ENCODE data around the gene CRISPLD2.

The CRISPLD2 gene

GRCh38 chr16:84911486-84912216 lies 91.9 kb downstream of the CRISPLD2 start:
- DNase-seq (ENCODE audit: low read depth in 2 of 2): no peak

- no peak for DNase-seq (ENCODE audit: low read depth in 2 of 2)
Measured at GRCh38 chr16:84913315-84913714, 93.5 kb downstream of the CRISPLD2 start.

DNA sequence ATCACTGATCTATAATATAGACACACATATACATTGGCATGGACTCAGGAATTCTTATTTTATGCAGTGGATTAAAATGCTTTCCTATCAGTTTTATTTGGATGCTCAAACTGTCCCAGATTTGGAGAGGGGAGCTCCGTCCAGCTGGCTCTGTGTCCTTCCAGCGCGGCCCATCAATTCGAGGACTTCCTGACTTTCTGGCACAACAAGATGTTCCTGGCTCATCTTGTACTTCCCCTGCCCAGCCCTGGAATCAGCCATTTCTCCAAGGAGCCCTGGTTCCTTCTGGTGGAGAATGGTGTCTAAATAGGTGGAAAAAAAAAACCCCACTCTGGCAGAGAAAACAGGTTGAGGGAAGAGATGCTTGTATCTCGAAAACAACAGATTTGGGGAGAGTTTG lies 94.5 kb downstream of the CRISPLD2 start:
- DNase-seq (ENCODE audit: low read depth in 2 of 2): no peak

DNA sequence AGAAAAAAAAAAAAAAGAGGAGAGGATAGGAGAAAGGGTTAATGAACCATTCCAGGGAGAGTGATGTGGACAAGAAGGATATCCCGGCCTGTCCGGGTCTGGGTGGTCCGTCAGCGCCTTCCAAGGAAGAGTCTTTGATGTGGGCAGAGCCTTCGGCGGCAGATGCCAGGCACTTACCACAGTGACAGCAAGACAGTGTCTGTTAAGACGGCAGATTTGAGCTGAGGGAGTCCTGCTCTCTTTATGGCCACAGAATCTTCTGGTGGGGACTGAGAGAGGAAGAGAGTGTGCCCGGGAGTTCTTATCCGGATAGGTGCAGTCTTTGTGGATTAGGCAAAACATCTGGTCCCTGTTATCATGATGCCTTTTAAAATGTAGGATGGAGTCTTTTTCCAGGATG lies 96.4 kb downstream of the CRISPLD2 start:
- no peak for DNase-seq (ENCODE audit: low read depth in 2 of 2)

- no peak for DNase-seq (ENCODE audit: low read depth in 2 of 2)
Measured at GRCh38 chr16:84916850-84917249, 97.1 kb downstream of the CRISPLD2 start.

- DNase-seq (ENCODE audit: low read depth in 2 of 2): no peak
Measured at GRCh38 chr16:84917492-84917891, 97.7 kb downstream of the CRISPLD2 start.

GRCh38 chr16:84918006-84918909 lies 98.5 kb downstream of the CRISPLD2 start:
- DNase-seq (ENCODE audit: low read depth in 2 of 2): no peak

- no peak for DNase-seq (ENCODE audit: low read depth in 2 of 2)
Measured at GRCh38 chr16:84919269-84919668, 99.5 kb downstream of the CRISPLD2 start.

GRCh38 chr16:84919708-84920107 lies 99.9 kb downstream of the CRISPLD2 start:
- no peak for DNase-seq (ENCODE audit: low read depth in 2 of 2)

GRCh38 chr16:84920333-84920732 lies 100.5 kb downstream of the CRISPLD2 start:
- no peak for DNase-seq (ENCODE audit: low read depth in 2 of 2)

DNA sequence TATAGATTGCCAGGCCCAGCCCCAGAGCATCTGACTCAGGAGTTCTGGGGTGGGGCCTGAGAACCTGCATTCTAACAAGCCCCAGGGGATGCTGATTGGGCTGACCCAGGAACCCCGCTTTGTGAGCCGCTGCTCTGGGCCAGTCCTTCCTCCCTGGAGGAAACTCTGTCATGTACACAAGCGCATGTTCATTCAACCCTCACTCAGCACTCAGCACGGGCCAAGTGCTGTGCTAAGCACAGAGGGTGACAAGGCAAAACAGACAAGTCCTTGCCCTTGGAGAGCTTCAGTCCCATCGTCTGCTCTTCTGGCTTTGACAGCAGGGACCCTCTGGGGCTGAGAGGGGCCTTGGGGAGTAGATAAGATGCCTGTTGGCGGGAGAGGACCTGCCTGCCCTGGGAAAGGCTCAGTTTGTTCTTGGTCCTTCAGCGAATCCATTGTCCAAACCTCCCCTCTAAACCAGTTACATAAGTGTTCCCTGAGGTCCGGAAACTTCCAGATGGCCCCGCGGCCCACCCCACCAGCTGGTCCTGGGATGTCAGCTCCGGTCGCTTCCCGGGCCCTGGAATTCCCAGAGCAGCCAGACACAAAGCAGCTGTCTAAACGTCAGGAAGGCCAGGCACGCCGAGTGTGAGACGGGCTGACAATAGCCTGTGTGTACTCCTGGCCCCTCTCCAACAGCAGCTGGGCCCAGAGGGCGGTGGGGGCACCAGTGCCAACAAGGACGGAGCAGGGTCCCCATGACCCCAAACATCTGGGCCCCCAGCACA lies 102.8 kb downstream of the CRISPLD2 start:
- DNase-seq (ENCODE audit: low read depth in 2 of 2): no peak

DNA sequence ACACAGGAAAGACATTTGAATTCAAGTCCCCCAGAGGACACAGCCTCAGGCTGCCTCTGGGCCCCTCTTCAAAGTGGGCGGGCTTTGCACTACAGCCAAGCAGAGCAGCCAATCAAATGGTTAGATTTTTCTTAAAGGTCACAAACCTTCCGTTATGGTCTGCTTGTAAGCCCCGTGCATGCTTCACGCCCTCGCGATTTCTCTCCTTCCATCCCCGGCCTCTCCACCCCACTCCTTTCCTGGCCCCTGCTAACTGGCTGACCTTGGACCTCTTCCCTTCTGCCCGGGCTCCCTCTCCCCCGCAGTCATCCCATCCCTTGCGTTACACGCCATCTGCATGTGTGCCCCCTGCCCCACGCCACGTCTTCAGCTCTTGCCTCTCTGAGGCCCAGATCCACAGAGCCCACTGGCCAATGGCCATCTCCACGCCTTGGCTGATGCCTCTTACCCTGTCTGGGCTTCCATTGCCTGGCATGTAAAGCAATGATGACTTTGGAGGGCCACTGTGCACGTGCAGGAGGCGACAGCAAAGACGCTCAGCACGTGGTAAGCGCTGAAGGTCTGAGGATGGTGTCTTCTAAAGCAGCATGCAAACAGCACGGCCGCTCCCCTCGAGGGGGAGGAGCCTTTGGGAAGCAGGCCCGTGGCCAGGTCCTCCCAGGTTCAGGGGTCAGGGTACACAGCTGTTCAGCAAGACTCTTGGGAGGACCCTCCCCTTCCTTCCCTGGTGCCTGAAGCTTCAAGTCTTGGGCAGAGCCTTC lies 104.7 kb downstream of the CRISPLD2 start:
- no peak for DNase-seq (ENCODE audit: low read depth in 2 of 2)

GRCh38 chr16:84925092-84925772 lies 105.4 kb downstream of the CRISPLD2 start:
- peak; percentile 68 for DNase-seq (ENCODE audit: low read depth in 2 of 2)

GRCh38 chr16:84925773-84926372 lies 106.1 kb downstream of the CRISPLD2 start:
- no peak for DNase-seq (ENCODE audit: low read depth in 2 of 2)

DNA sequence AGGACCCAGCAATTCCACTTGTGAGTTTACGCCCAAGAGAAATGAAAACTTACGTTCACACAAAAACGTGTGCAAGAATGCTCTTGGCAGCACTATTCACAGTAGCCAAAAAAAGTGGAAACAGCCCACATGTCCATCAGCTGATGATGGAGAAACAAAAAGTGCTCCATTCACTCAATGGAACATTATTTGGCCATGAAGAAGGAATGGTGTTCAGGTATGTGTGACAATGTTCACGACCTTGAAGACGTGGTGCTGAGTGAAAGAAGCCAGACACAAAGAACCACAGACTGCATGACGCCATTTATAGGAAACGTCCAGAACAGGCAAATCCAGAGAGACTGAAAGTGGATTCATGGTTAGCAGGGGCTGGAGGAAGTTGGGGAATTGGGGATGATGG lies 106.7 kb downstream of the CRISPLD2 start:
- no peak for DNase-seq (ENCODE audit: low read depth in 2 of 2)

DNA sequence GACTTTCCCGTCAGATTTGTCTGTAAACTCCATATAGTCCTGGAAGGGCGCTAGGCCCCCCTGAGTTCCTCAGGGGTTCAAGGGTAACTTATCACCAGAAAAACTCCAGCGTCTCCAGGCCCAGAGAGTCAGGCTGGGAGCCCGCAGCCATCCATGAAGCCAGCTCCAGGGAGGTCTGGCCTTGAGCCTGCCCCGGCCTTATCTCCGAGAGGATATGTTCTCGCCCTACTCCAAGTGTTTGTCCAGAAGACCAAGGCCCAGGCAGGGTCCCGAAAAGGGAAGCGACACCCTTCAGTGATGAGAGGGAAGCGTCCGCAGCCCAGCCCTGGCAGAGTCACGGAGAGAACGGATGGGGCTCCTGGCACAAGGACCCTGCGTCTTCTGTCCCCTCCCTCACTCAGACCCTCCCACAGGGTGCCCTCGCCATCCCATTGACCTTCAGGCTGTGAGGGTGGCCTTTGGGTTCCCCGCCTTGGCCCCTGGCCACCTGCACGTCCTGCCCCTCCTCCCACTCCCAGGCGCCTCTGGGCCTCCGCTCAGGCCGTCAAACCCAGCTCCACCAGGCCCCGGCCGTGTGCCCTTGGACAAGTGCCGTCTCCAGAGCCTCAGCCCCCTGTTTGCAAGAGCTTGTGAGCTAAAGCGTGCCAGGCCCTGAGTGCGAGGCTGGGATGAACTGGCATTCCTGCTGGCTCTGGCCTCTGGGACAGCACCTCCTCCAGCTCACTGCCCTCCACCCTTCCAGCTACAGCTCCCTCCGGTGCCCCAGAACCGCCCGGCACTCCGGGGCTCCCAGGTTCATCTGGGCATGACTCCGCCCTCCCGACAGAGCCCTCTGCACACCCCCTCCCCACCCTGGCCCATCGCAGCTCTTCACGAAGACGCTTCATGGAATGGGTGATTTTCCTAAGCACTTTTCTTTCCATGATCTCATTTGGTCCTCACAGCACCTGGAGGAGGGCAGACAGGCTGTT lies 108.1 kb downstream of the CRISPLD2 start:
- DNase-seq (ENCODE audit: low read depth in 2 of 2): no peak

GRCh38 chr16:84928679-84929420 lies 109.1 kb downstream of the CRISPLD2 start:
- DNase-seq (ENCODE audit: low read depth in 2 of 2): no peak
